Neural cell (in vitro differentiated cells): ENCODE data around the gene SYT6. TPM values are rescaled to one million over a fixed set of nuclear protein-coding genes. Genes with fewer than 3 reads are reported as not detected.

Experiments used
- H2AFZ ChIP-seq: fragments of 200-600, 300-800 bp; sonication (generic), shearing (Covaris generic); 2 replicates; pipeline ENCODE4 v1.6.0; 2014; ENCODE audit warnings: low read depth, mild to moderate bottlenecking, antibody characterized with exemption, low read length, moderate library complexity
- H3F3A ChIP-seq: fragments of 200-600 bp; shearing (Covaris generic); 2 replicates; pipeline ENCODE4 v1.6.1; 2016; ENCODE audit warnings: mild to moderate bottlenecking, moderate library complexity, mixed read lengths, antibody characterized with exemption, low read length; ENCODE audit not compliant: insufficient read depth, poor library complexity, severe bottlenecking
- H3K27ac ChIP-seq: fragments of 200-600, 300-800 bp; sonication (generic), shearing (Covaris generic); 2 replicates; pipeline ENCODE4 v1.5.1; 2014; ENCODE audit warnings: mild to moderate bottlenecking, low read length, moderate library complexity
- H3K27me3 ChIP-seq: fragments of 300-800, 200-600 bp; sonication (generic), shearing (Covaris generic); 2 replicates; pipeline ENCODE4 v1.6.0; 2014; ENCODE audit warnings: mild to moderate bottlenecking, low read depth, low read length, moderate library complexity; ENCODE audit not compliant: insufficient read depth
- H3K36me3 ChIP-seq: fragments of 300-800, 200-600 bp; sonication (generic), shearing (Covaris generic); 2 replicates; pipeline ENCODE4 v1.5.1; 2014; ENCODE audit warnings: mild to moderate bottlenecking, antibody characterized with exemption, low read length, moderate library complexity; ENCODE audit not compliant: insufficient read depth
- H3K4me2 ChIP-seq: fragments of 300-800, 200-600 bp; sonication (generic), shearing (Covaris generic); 2 replicates; pipeline ENCODE4 v1.6.0; 2014; ENCODE audit warnings: mild to moderate bottlenecking, low read length
- H3K4me3 ChIP-seq: fragments of 300-800, 200-600 bp; sonication (generic), shearing (Covaris generic); 2 replicates; pipeline ENCODE4 v1.5.1; 2014; ENCODE audit warnings: mild to moderate bottlenecking, low read length, moderate library complexity
- H3K79me2 ChIP-seq: fragments of 200-600 bp; shearing (Covaris generic); replicated peaks from 2 replicates; pipeline ENCODE4 v1.6.0; 2014; ENCODE audit warnings: mild to moderate bottlenecking, low read length, moderate library complexity; ENCODE audit not compliant: insufficient read depth
- H3K9ac ChIP-seq: fragments of 300-800, 200-600 bp; sonication (generic), shearing (Covaris generic); 2 replicates; pipeline ENCODE4 v1.6.1; 2016; ENCODE audit warnings: mild to moderate bottlenecking, low read length, mixed read lengths
- H3K9me2 ChIP-seq: fragments of 200-600 bp; shearing (Covaris generic); 2 replicates; pipeline ENCODE4 v1.6.1; 2016; ENCODE audit warnings: mild to moderate bottlenecking, low read length, mixed read lengths; ENCODE audit not compliant: insufficient read depth
- H3K9me3 ChIP-seq: fragments of 200-600, 300-800 bp; sonication (generic), shearing (Covaris generic); 2 replicates; pipeline ENCODE4 v1.6.1; 2016; ENCODE audit warnings: mild to moderate bottlenecking, mixed run types, low read length, moderate library complexity, mixed read lengths
- H4K20me1 ChIP-seq: fragments of 200-600 bp; shearing (Covaris generic); 2 replicates; pipeline ENCODE4 v1.6.1; 2016; ENCODE audit warnings: mild to moderate bottlenecking, mixed run types; ENCODE audit not compliant: insufficient read depth
- EP300 ChIP-seq: fragments of 450-650 bp; conservative IDR thresholded peaks from 2 replicates; pipeline ENCODE4 v1.6.1; 2014; ENCODE audit warnings: antibody characterized with exemption, mild to moderate bottlenecking, moderate library complexity; ENCODE audit not compliant: poor library complexity, severe bottlenecking
- EZH2 ChIP-seq: fragments of 200-600, 300-800 bp; shearing (Covaris generic), sonication (generic); IDR thresholded peaks from 2 replicates; pipeline ENCODE4 v1.6.1; 2014; ENCODE audit warnings: antibody characterized with exemption, low read length, borderline replicate concordance, mild to moderate bottlenecking; ENCODE audit not compliant: insufficient read depth, poor library complexity, severe bottlenecking
- MXI1 ChIP-seq: fragments of 450-650 bp; conservative IDR thresholded peaks from 2 replicates; pipeline ENCODE4 v1.6.1; 2014; ENCODE audit warnings: antibody characterized with exemption, mild to moderate bottlenecking; ENCODE audit not compliant: poor library complexity, severe bottlenecking
- POLR2AphosphoS5 ChIP-seq: IDR thresholded peaks from 2 replicates; pipeline ENCODE4 v1.6.1; 2012
- RAD21 ChIP-seq: fragments of 450-650 bp; conservative IDR thresholded peaks from 2 replicates; pipeline ENCODE4 v1.6.1; 2014; ENCODE audit warnings: antibody characterized with exemption, mild to moderate bottlenecking, moderate library complexity
- SMC3 ChIP-seq: fragments of 450-650 bp; conservative IDR thresholded peaks from 2 replicates; pipeline ENCODE4 v1.6.1; 2014; ENCODE audit warnings: antibody characterized with exemption, mild to moderate bottlenecking, moderate library complexity; ENCODE audit not compliant: poor library complexity
- TAF1 ChIP-seq: IDR thresholded peaks from 2 replicates; pipeline ENCODE4 v1.6.1; 2012; ENCODE audit warnings: low read depth
- polyA plus RNA-seq: library from polyadenylated mRNA; depleted of rRNA; stranded (reverse); fragments of >200 nt; gene quantifications from 2 replicates; pipeline ENCODE4 v1.2.3, GENCODE V29; 2014
- TF ChIP-seq, protein P1 (sequence below): IDR thresholded peaks from 2 replicates; pipeline ENCODE4 v1.6.1; 2012; ENCODE audit warnings: borderline replicate concordance

The SYT6 gene
- polyA plus RNA-seq, 1 donor from 2014 or later: 8.1 TPM

DNA sequence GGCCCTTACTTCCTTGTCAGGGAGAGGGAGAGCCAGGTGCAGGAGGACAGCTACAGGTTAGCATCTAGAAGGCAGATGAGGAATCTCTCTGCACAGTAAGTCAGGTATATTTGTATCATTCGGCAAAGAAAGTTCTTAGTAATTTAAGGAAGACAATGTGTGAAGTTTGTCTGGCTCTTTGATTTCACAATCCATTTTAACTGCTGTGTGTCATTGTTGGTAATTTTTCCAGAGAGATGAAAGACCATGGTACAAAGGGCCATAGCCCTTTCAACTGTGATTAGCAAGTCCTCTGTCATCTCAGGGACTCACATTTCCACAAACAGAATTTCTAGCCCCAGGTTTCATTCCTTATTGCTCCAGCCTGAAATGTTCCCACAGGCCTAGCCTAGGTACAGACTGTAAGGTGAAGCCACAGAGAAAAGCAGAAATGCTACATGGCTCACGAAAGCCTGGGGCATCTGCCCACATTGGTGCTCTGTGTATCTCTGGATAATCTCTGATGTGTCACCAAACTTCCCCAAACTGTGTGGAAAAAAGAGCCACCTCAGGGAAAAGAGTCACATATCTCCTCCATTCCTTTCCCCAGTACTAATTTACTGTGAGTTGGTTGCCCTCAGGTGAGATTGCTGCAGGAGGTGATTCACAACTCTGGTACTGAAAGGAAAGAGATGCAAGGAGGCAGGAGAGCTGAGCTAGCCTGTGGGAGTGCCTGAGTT, 70.6 kb downstream of the SYT6 start:
- H3K27me3 ChIP-seq: no peaks in the 10 kb centered on the region
- H3K4me3 ChIP-seq: no peak overlapping the region
- H2AFZ ChIP-seq: no peak overlapping the region
- no peak for TF ChIP-seq TAF1
- TF ChIP-seq, protein P1, sequence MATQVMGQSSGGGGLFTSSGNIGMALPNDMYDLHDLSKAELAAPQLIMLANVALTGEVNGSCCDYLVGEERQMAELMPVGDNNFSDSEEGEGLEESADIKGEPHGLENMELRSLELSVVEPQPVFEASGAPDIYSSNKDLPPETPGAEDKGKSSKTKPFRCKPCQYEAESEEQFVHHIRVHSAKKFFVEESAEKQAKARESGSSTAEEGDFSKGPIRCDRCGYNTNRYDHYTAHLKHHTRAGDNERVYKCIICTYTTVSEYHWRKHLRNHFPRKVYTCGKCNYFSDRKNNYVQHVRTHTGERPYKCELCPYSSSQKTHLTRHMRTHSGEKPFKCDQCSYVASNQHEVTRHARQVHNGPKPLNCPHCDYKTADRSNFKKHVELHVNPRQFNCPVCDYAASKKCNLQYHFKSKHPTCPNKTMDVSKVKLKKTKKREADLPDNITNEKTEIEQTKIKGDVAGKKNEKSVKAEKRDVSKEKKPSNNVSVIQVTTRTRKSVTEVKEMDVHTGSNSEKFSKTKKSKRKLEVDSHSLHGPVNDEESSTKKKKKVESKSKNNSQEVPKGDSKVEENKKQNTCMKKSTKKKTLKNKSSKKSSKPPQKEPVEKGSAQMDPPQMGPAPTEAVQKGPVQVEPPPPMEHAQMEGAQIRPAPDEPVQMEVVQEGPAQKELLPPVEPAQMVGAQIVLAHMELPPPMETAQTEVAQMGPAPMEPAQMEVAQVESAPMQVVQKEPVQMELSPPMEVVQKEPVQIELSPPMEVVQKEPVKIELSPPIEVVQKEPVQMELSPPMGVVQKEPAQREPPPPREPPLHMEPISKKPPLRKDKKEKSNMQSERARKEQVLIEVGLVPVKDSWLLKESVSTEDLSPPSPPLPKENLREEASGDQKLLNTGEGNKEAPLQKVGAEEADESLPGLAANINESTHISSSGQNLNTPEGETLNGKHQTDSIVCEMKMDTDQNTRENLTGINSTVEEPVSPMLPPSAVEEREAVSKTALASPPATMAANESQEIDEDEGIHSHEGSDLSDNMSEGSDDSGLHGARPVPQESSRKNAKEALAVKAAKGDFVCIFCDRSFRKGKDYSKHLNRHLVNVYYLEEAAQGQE: no peak
- TF ChIP-seq EP300: no peak
- TF ChIP-seq POLR2AphosphoS5: no peak
- TF ChIP-seq SMC3: no peak
- no peak for TF ChIP-seq MXI1
- TF ChIP-seq RAD21: no peak
- no peaks in the 10 kb centered on the region for H3F3A ChIP-seq
- no peak overlapping the region for H3K27ac ChIP-seq
- no peaks in the 10 kb centered on the region for H3K9me3 ChIP-seq
- no peaks in the 10 kb centered on the region for H3K79me2 ChIP-seq
- H3K4me2 ChIP-seq: no peak overlapping the region
- H3K36me3 ChIP-seq: no peaks in the 10 kb centered on the region
- no peaks in the 10 kb centered on the region for H4K20me1 ChIP-seq
- H3K9ac ChIP-seq: no peak overlapping the region
- no peaks in the 10 kb centered on the region for H3K9me2 ChIP-seq

DNA sequence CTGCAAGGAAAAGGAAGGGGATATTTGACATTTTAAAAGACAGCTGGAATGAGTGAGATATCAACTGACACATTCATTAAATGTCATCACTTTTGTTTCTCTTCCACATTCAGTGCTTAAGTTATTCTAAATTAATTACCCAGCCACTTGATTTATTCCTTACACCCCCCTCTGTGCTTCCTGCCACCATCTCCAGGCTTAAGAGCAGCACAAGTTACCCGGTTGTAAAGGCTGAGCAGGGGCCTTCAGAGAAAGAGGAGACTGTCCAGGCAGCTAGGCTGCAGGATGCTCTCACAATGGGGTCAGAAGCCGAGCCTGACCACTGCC, 71.4 kb downstream of the SYT6 start:
- Histone ChIP-seq H3K4me2 (no peak overlapping the region), H3K4me3 (no peak overlapping the region), H3K27me3 (no peaks in the 10 kb centered on the region), H3K36me3 (no peaks in the 10 kb centered on the region), H3F3A (no peaks in the 10 kb centered on the region), H3K9ac (no peak overlapping the region), H3K27ac (no peak overlapping the region), H4K20me1 (no peaks in the 10 kb centered on the region), H3K9me2 (no peaks in the 10 kb centered on the region), H3K9me3 (no peaks in the 10 kb centered on the region), H3K79me2 (no peaks in the 10 kb centered on the region), H2AFZ (no peak overlapping the region)
- no peak for TF ChIP-seq POLR2AphosphoS5
- no peak for TF ChIP-seq EZH2
- no peak for TF ChIP-seq EP300
- TF ChIP-seq, protein P1: no peak
- TF ChIP-seq MXI1: no peak
- TF ChIP-seq RAD21: no peak
